Thyroid gland (tissue), 4 donors: ENCODE data around the gene NCR2.

ENCODE experiments used
- CTCF ChIP-seq, 6 experiments: fragments of 200-600 bp in 3 of 6; fragments of 450-650 bp in 3 of 6; sonication (generic) in 3 of 6; IDR thresholded peaks; one replicate each; pipeline ENCODE4 v1.5.1; 2016 to 2019; ENCODE audit warnings: antibody characterized with exemption in 6 of 6, mild to moderate bottlenecking in 2 of 6, inconsistent platforms in 1 of 6, moderate library complexity in 1 of 6
- POLR2A ChIP-seq, 2 donors: fragments of 450-650 bp; IDR thresholded peaks; one replicate each; pipeline ENCODE4 v1.6.1; 2017; ENCODE audit warnings: antibody characterized with exemption in 2 of 2, mild to moderate bottlenecking in 2 of 2, moderate library complexity in 1 of 2

- TF ChIP-seq POLR2A (IDR thresholded peaks at IDR 0.05) (no peak), CTCF (IDR thresholded peaks at IDR 0.05) (no peak)
Measured at GRCh38 chr6:41352907-41353306, 17.5 kb downstream of the NCR2 start.
